H9 (cell line): ENCODE measurements around the gene CCNY. TPM values are rescaled to one million over a fixed set of nuclear protein-coding genes. Genes with fewer than 3 reads are reported as not detected.
A peak's percentile ranks its signal among the peaks of the same experiment; 100 is the strongest.

Experiments
- DNase-seq: peaks from one replicate; pipeline ENCODE4 v3.0.0-alpha.2; 2017
- H2AFZ ChIP-seq: one replicate; pipeline ENCODE4 v1.6.1; 2013; ENCODE audit warnings: mild to moderate bottlenecking, low read length, control low read depth, moderate library complexity
- H2AK5ac ChIP-seq: 2 replicates; pipeline ENCODE4 v1.6.1; 2013; ENCODE audit warnings: low read length, control low read depth, mixed read lengths; ENCODE audit not compliant: insufficient read length
- H2BK120ac ChIP-seq: one replicate; pipeline ENCODE4 v1.6.1; 2013; ENCODE audit warnings: low read depth, mild to moderate bottlenecking, low read length, control low read depth, inconsistent platforms; ENCODE audit not compliant: poor library complexity, severe bottlenecking
- H2BK12ac ChIP-seq: 2 replicates; pipeline ENCODE4 v1.6.1; 2013; ENCODE audit warnings: low read length, control low read depth, mixed read lengths, low read depth; ENCODE audit not compliant: insufficient read length
- H2BK15ac ChIP-seq: 2 replicates; pipeline ENCODE4 v1.6.1; 2013; ENCODE audit warnings: low read depth, low read length, control low read depth
- H2BK20ac ChIP-seq: one replicate; pipeline ENCODE4 v1.6.1; 2013; ENCODE audit warnings: low read depth, mild to moderate bottlenecking, low read length, control low read depth, inconsistent platforms; ENCODE audit not compliant: poor library complexity, severe bottlenecking
- H2BK5ac ChIP-seq: 2 replicates; pipeline ENCODE4 v1.6.1; 2013; ENCODE audit warnings: low read length, control low read depth, mixed read lengths; ENCODE audit not compliant: insufficient read length
- H3K14ac ChIP-seq: 2 replicates; pipeline ENCODE4 v1.6.1; 2013; ENCODE audit warnings: low read length, control low read depth; ENCODE audit not compliant: insufficient read depth
- H3K18ac ChIP-seq: 2 replicates; pipeline ENCODE4 v1.6.1; 2013; ENCODE audit warnings: low read depth, mild to moderate bottlenecking, mixed read lengths, low read length, control low read depth; ENCODE audit not compliant: insufficient read length
- H3K23ac ChIP-seq: 2 replicates; pipeline ENCODE4 v1.6.1; 2013; ENCODE audit warnings: low read length, control low read depth, mixed read lengths, low read depth; ENCODE audit not compliant: insufficient read length
- H3K23me2 ChIP-seq: 2 replicates; pipeline ENCODE4 v1.6.1; 2013; ENCODE audit warnings: low read depth, mild to moderate bottlenecking, mixed read lengths, low read length, control low read depth; ENCODE audit not compliant: insufficient read length, poor library complexity, severe bottlenecking
- H3K27ac ChIP-seq: 2 replicates; pipeline ENCODE4 v1.5.1; 2013; ENCODE audit warnings: low read length, control low read depth, mixed read lengths, low read depth; ENCODE audit not compliant: insufficient read length
- H3K27me3 ChIP-seq: 2 replicates; pipeline ENCODE4 v1.6.1; 2013; ENCODE audit warnings: low read length, control low read depth, inconsistent platforms; ENCODE audit not compliant: insufficient read depth
- H3K4ac ChIP-seq: 2 replicates; pipeline ENCODE4 v1.6.1; 2013; ENCODE audit warnings: low read depth, mild to moderate bottlenecking, control low read depth, inconsistent platforms, low read length, moderate library complexity
- H3K4me1 ChIP-seq: 2 replicates; pipeline ENCODE4 v1.6.1; 2013; ENCODE audit warnings: low read length, control low read depth, inconsistent platforms; ENCODE audit not compliant: insufficient read depth
- H3K4me2 ChIP-seq: 2 replicates; pipeline ENCODE4 v1.6.1; 2013; ENCODE audit warnings: low read length, control low read depth, mixed read lengths; ENCODE audit not compliant: insufficient read length, insufficient read depth
- H3K56ac ChIP-seq: 2 replicates; pipeline ENCODE4 v1.6.1; 2013; ENCODE audit warnings: low read depth, mild to moderate bottlenecking, mixed read lengths, low read length, control low read depth; ENCODE audit not compliant: insufficient read length
- H3K79me1 ChIP-seq: 2 replicates; pipeline ENCODE4 v1.6.1; 2013; ENCODE audit warnings: low read depth, mild to moderate bottlenecking, moderate library complexity, low read length, control low read depth, inconsistent platforms; ENCODE audit not compliant: insufficient read depth, poor library complexity, severe bottlenecking
- H3K79me2 ChIP-seq: 2 replicates; pipeline ENCODE4 v1.6.1; 2013; ENCODE audit warnings: low read length, control low read depth, inconsistent platforms; ENCODE audit not compliant: insufficient read depth
- H3K9ac ChIP-seq: 2 replicates; pipeline ENCODE4 v1.6.1; 2013; ENCODE audit warnings: low read length, control low read depth, mixed read lengths; ENCODE audit not compliant: insufficient read length; ENCODE audit errors: extremely low read depth
- H3K9me3 ChIP-seq: one replicate; pipeline ENCODE4 v1.6.1; 2013; ENCODE audit warnings: low read depth, low read length, inconsistent platforms; ENCODE audit not compliant: control insufficient read depth
- H3T11ph ChIP-seq: one replicate; pipeline ENCODE4 v1.6.1; 2013; ENCODE audit warnings: mild to moderate bottlenecking, low read length, control low read depth, inconsistent platforms
- H4K20me1 ChIP-seq: one replicate; pipeline ENCODE4 v1.6.1; 2013; ENCODE audit not compliant: control insufficient read depth, insufficient read length, insufficient read depth
- H4K5ac ChIP-seq: 2 replicates; pipeline ENCODE4 v1.6.1; 2013; ENCODE audit warnings: low read depth, mild to moderate bottlenecking, mixed read lengths, low read length, control low read depth; ENCODE audit not compliant: insufficient read length
- H4K8ac ChIP-seq: replicated peaks from 2 replicates; pipeline ENCODE4 v1.6.1; 2013; ENCODE audit warnings: low read length, control low read depth, mixed read lengths, low read depth; ENCODE audit not compliant: insufficient read length
- H4K91ac ChIP-seq: 2 replicates; pipeline ENCODE4 v1.6.1; 2013; ENCODE audit warnings: low read depth, mild to moderate bottlenecking, moderate library complexity, mixed read lengths, low read length, control low read depth; ENCODE audit not compliant: insufficient read length
- H3K27ac Mint-ChIP-seq, 3 experiments: 2 replicates in 2 of 3; 3 replicates in 1 of 3; pipeline ENCODE4 v1.8.0; 2020 to 2021; ENCODE audit warnings: mixed read lengths in 3 of 3, mild to moderate bottlenecking in 1 of 3, moderate library complexity in 1 of 3
- H3K27me3 Mint-ChIP-seq: 2 replicates; pipeline ENCODE4 v1.8.0; 2021; ENCODE audit warnings: low read depth, mild to moderate bottlenecking, moderate library complexity, mixed read lengths
- H3K36me3 Mint-ChIP-seq, 3 experiments: 2 replicates in 2 of 3; 3 replicates in 1 of 3; pipeline ENCODE4 v1.8.0; 2020 to 2021; ENCODE audit warnings: low read depth in 3 of 3, mixed read lengths in 3 of 3; ENCODE audit not compliant: insufficient read depth in 1 of 3
- H3K4me1 Mint-ChIP-seq, 2 experiments: 2 replicates each; pipeline ENCODE4 v1.8.0; 2020; ENCODE audit warnings: mixed read lengths in 2 of 2
- H3K4me3 Mint-ChIP-seq, 2 experiments: 2 replicates in 1 of 2; 3 replicates in 1 of 2; pipeline ENCODE4 v1.8.0; 2020 to 2021; ENCODE audit warnings: mild to moderate bottlenecking in 2 of 2, mixed read lengths in 2 of 2, moderate library complexity in 1 of 2
- H3K9me3 Mint-ChIP-seq, 2 experiments: 2 replicates in 1 of 2; 3 replicates in 1 of 2; pipeline ENCODE4 v1.8.0; 2020; ENCODE audit warnings: mild to moderate bottlenecking in 2 of 2, mixed read lengths in 2 of 2, moderate library complexity in 1 of 2
- CTCF ChIP-seq: fragments of 200-600 bp; sonication (generic); conservative IDR thresholded peaks from 3 replicates; pipeline ENCODE4 v1.8.0; 2021; ENCODE audit warnings: antibody characterized with exemption, mild to moderate bottlenecking
- WGBS: extraction: QIAGEN DNeasy Blood & Tissue Kit; methylation state at CpG from one replicate; pipeline ENCODE4 v1.1.7; 2013; ENCODE audit warnings: missing lambda C conversion rate, low lambda C conversion rate, mixed read lengths; ENCODE audit not compliant: insufficient read length; ENCODE audit errors: extremely low coverage; 5-methylcytosine and 5-hydroxymethylcytosine counted together
- total RNA-seq: library from RNA; stranded (reverse); gene quantifications from 2 replicates; pipeline ENCODE4 v1.2.1, GENCODE V29; 2021

Gene CCNY
- total RNA-seq, 1 experiment from 2014 or later: 62.1 TPM

- H2AFZ ChIP-seq: no peak overlapping the region
- no peak overlapping the region for H3K9ac ChIP-seq
- H3K4ac ChIP-seq: no peak overlapping the region
- H3K23ac ChIP-seq: no peak overlapping the region
- no peak overlapping the region for H4K5ac ChIP-seq
- TF ChIP-seq CTCF: no peak
- H3K79me2 ChIP-seq: peaks cover 37% of the 10 kb centered on the region
- H3T11ph ChIP-seq: no peak overlapping the region
- no peaks in the 10 kb centered on the region for H3K27me3 Mint-ChIP-seq
- no peak overlapping the region for H2BK5ac ChIP-seq
- H3K9me3 ChIP-seq: no peaks in the 10 kb centered on the region
- no peaks in the 10 kb centered on the region for H4K20me1 ChIP-seq
- no peak overlapping the region for H2BK120ac ChIP-seq
- no peak overlapping the region for H3K4me2 ChIP-seq
- no peak overlapping the region for H4K8ac ChIP-seq
- H4K91ac ChIP-seq: no peak overlapping the region
- H2AK5ac ChIP-seq: no peak overlapping the region
- no peak overlapping the region for H2BK20ac ChIP-seq
- no peaks in the 10 kb centered on the region for H3K36me3 Mint-ChIP-seq
- H3K14ac ChIP-seq: 0 out of 2 replicates have a peak overlapping the region, but pooled peaks have one; percentile 56
- no peak overlapping the region for H3K56ac ChIP-seq
- no CpG with 5 or more reads among the region's 13 CpGs for WGBS
- peaks cover 3% of the 10 kb centered on the region for H3K4me1 ChIP-seq
- H2BK12ac ChIP-seq: no peak overlapping the region
- H3K23me2 ChIP-seq: no peaks in the 10 kb centered on the region
- H3K27ac Mint-ChIP-seq: peak overlapping the region; percentile 5 to 67 (median 32); a peak in 2 of 7 replicates
- no peak overlapping the region for H3K18ac ChIP-seq
- peaks cover 38 to 41% of the 10 kb centered on the region in 2 experiments for H3K4me1 Mint-ChIP-seq
- no peak overlapping the region for H2BK15ac ChIP-seq
- no peaks in the 10 kb centered on the region for H3K27me3 ChIP-seq
- peaks cover 7% of the 10 kb centered on the region for H3K79me1 ChIP-seq
- no peak overlapping the region for H3K27ac ChIP-seq
- no peaks in the 10 kb centered on the region for H3K9me3 Mint-ChIP-seq
- DNase-seq: no peak
- no peak overlapping the region for H3K4me3 Mint-ChIP-seq
Measured at GRCh38 chr10:35347899-35348608, 11.7 kb downstream of the CCNY start.
